Neural cell (in vitro differentiated cells): ENCODE data around the gene SSR3.
"Not testable (repeated sequence)": the region's sequence is repeated elsewhere in the genome, so short reads cannot be mapped to it uniquely, and the experiment has no call there.

ENCODE experiments used
- EP300 ChIP-seq: fragments of 450-650 bp; conservative IDR thresholded peaks from 2 replicates; pipeline ENCODE4 v1.6.1; 2014; ENCODE audit warnings: antibody characterized with exemption, mild to moderate bottlenecking, moderate library complexity; ENCODE audit not compliant: poor library complexity, severe bottlenecking
- EZH2 ChIP-seq: fragments of 200-600, 300-800 bp; shearing (Covaris generic), sonication (generic); IDR thresholded peaks from 2 replicates; pipeline ENCODE4 v1.6.1; 2014; ENCODE audit warnings: antibody characterized with exemption, low read length, borderline replicate concordance, mild to moderate bottlenecking; ENCODE audit not compliant: insufficient read depth, poor library complexity, severe bottlenecking
- MXI1 ChIP-seq: fragments of 450-650 bp; conservative IDR thresholded peaks from 2 replicates; pipeline ENCODE4 v1.6.1; 2014; ENCODE audit warnings: antibody characterized with exemption, mild to moderate bottlenecking; ENCODE audit not compliant: poor library complexity, severe bottlenecking
- POLR2AphosphoS5 ChIP-seq: IDR thresholded peaks from 2 replicates; pipeline ENCODE4 v1.6.1; 2012
- TF ChIP-seq, protein P1 (sequence below): fragments of 450-650 bp; IDR thresholded peaks from 2 replicates; pipeline ENCODE4 v1.5.1; 2014; ENCODE audit warnings: antibody characterized with exemption, mild to moderate bottlenecking, moderate library complexity; ENCODE audit not compliant: poor library complexity, severe bottlenecking

DNA sequence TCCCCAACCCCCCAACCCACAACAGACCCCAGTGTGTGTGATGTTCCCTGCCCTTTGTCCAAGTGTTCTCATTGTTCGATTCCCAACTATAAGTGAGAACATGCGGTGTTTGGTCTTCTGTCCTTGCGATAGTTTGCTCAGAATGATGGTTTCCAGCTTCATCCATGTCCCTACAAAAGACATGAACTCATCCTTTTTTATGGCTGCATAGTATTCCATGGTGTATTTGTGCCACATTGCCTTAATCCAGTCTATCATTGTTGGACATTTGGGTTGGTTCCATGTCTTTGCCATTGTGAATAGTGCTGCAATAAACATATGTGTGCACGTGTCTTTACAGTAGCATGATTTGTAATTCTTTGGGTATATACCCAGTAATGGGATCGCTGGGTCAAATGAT, 34.9 kb upstream of the SSR3 start:
- TF ChIP-seq, protein P1, sequence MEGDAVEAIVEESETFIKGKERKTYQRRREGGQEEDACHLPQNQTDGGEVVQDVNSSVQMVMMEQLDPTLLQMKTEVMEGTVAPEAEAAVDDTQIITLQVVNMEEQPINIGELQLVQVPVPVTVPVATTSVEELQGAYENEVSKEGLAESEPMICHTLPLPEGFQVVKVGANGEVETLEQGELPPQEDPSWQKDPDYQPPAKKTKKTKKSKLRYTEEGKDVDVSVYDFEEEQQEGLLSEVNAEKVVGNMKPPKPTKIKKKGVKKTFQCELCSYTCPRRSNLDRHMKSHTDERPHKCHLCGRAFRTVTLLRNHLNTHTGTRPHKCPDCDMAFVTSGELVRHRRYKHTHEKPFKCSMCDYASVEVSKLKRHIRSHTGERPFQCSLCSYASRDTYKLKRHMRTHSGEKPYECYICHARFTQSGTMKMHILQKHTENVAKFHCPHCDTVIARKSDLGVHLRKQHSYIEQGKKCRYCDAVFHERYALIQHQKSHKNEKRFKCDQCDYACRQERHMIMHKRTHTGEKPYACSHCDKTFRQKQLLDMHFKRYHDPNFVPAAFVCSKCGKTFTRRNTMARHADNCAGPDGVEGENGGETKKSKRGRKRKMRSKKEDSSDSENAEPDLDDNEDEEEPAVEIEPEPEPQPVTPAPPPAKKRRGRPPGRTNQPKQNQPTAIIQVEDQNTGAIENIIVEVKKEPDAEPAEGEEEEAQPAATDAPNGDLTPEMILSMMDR, result not testable (repeated sequence)
- not testable (repeated sequence) for TF ChIP-seq POLR2AphosphoS5, EZH2, EP300, MXI1
